Motor neuron (in vitro differentiated cells): Measurements from ENCODE around the gene DHX30. TPM values are rescaled to one million over a fixed set of nuclear protein-coding genes. Genes with fewer than 3 reads are reported as not detected.
"Not testable (repeated sequence)": the region's sequence is repeated elsewhere in the genome, so short reads cannot be mapped to it uniquely, and the experiment has no call there.

Experiments used
- ATAC-seq, 8 experiments: fragments of 200-7000 bp; cut with Tn5 transposase; replicated peaks in 6 of 8; 2 replicates each; pipeline ENCODE4 v1.8.0; 2021; ENCODE audit warnings: mild to moderate bottlenecking in 8 of 8, moderate library complexity in 8 of 8
- H3K27ac ChIP-seq, 2 donors: fragments of 250-450 bp; sonication (Bioruptor Pico); 2 replicates each; pipeline ENCODE4 v1.9.0; 2021; ENCODE audit warnings: antibody characterized with exemption in 2 of 2, mild to moderate bottlenecking in 2 of 2, moderate library complexity in 1 of 2
- H3K4me1 ChIP-seq, 2 donors: fragments of 250-450 bp; sonication (Bioruptor Pico); replicated peaks in 1 of 2; 2 replicates each; pipeline ENCODE4 v1.6.1; 2021; ENCODE audit warnings: antibody characterized with exemption in 2 of 2, mild to moderate bottlenecking in 2 of 2, moderate library complexity in 1 of 2
- H3K4me3 ChIP-seq, 5 donors: fragments of 250-450 bp; sonication (Bioruptor Pico); 2 replicates each; pipeline ENCODE4 v1.9.0; 2021; ENCODE audit warnings: antibody characterized with exemption in 5 of 5, mild to moderate bottlenecking in 5 of 5, moderate library complexity in 4 of 5
- WGBS, 10 experiments: fragments of 450-650 bp; shearing (Covaris generic); methylation state at CpG; one replicate each; pipeline ENCODE4 v1.0.0; 2022; 5-methylcytosine and 5-hydroxymethylcytosine counted together
- in situ Hi-C, 9 experiments: fragments of 400-800 bp; cut with MboI; loops; one replicate each; pipeline ENCODE4 v1.15.0; 2021; ENCODE audit warnings: low sequenced_read_pairs in 9 of 9, low pct_unique_long_range_greater_than_20kb in 2 of 9; ENCODE audit not compliant: unreplicated experiment in 9 of 9
- total RNA-seq, 8 experiments: library from RNA; unstranded; fragments of 300-600 nt; gene quantifications; 2 replicates each; pipeline versions ENCODE4 v1.2.3 to v1.2.4, GENCODE V29; 2022

Gene DHX30
- total RNA-seq, 8 experiments from 2014 or later, result 44.7 to 98.8 (median 56.8) TPM

- H3K4me1 ChIP-seq, result peaks cover 9 to 14% of the 10 kb centered on the region in 2 donors
- 1 to 46% (median 29%) methylated on average over 5 to 30 of the region's 77 CpGs; no CpG with 5 or more reads in 5 of the 10 experiments for WGBS, 10 experiments
- peak overlapping the region; percentile 63 to 91 (median 89) for H3K4me3 ChIP-seq
- in situ Hi-C loops, result loop anchor here in 4 of 9 experiments (25.0 kb wide), 2 partner anchors 162 to 337 kb away; no protein-coding TSS in a partner anchor
- ATAC-seq, result peak; percentile 98 to 99 (median 99)
- H3K27ac ChIP-seq, result peak overlapping the region; percentile 64 to 83
Observed at GRCh38 chr3:47824541-47825473, 21.9 kb downstream of the DHX30 start.

GRCh38 chr3:47825590-47825989, 22.7 kb downstream of the DHX30 start:
- no peak for ATAC-seq
- Histone ChIP-seq H3K4me3 (peak overlapping the region; percentile 63 to 91 (median 89)), H3K27ac (peak overlapping the region in 1 of 2 donors; percentile 83), H3K4me1 (peaks cover 9 to 14% of the 10 kb centered on the region in 2 donors)
- 0 to 50% (median 11%) methylated on average over 1 to 7 of the region's 7 CpGs; no CpG with 5 or more reads in 5 of the 10 experiments for WGBS, 10 experiments
- in situ Hi-C loops, result loop anchor here in 4 of 9 experiments (25.0 kb wide), 2 partner anchors 162 to 337 kb away; no protein-coding TSS in a partner anchor

- not testable (repeated sequence) for H3K4me3 ChIP-seq, H3K4me1 ChIP-seq, H3K27ac ChIP-seq, ATAC-seq
- in situ Hi-C loops, result loop anchor here in 4 of 9 experiments (25.0 kb wide), 2 partner anchors 158 to 333 kb away; no protein-coding TSS in a partner anchor
- 80 to 100% (median 99%) methylated on average over 1 to 9 of the region's 9 CpGs for WGBS, 10 experiments
Observed at GRCh38 chr3:47829482-47829881, 26.5 kb downstream of the DHX30 start.

GRCh38 chr3:47836986-47837385, 34.0 kb downstream of the DHX30 start:
- 0 to 80% (median 67%) methylated on average over 1 to 2 of the region's 7 CpGs; no CpG with 5 or more reads in 7 of the 10 experiments for WGBS, 10 experiments
- ATAC-seq, result peak in 3 of 8 experiments; percentile 41 to 81 (median 68)
- H3K4me1 ChIP-seq, result no peaks in the 10 kb centered on the region
- in situ Hi-C loops, result loop anchor here in 4 of 9 experiments (10.0 to 25.0 kb wide), 3 partner anchors 148 to 325 kb away; no protein-coding TSS in a partner anchor
- no peak overlapping the region for H3K27ac ChIP-seq
- no peak overlapping the region for H3K4me3 ChIP-seq

GRCh38 chr3:47838503-47838902, 35.6 kb downstream of the DHX30 start:
- WGBS, 10 experiments, result 80 to 100% (median 94%) methylated on average over 2 to 4 of the region's 5 CpGs; no CpG with 5 or more reads in 3 of the 10 experiments
- no peak overlapping the region for H3K4me3 ChIP-seq
- no peaks in the 10 kb centered on the region for H3K4me1 ChIP-seq
- H3K27ac ChIP-seq, result no peak overlapping the region
- no peak for ATAC-seq
- in situ Hi-C loops, result loop anchor here in 4 of 9 experiments (10.0 to 25.0 kb wide), 3 partner anchors 146 to 324 kb away; no protein-coding TSS in a partner anchor

GRCh38 chr3:47841786-47842349, 38.9 kb downstream of the DHX30 start:
- Histone ChIP-seq H3K4me3 (no peak overlapping the region), H3K4me1 (no peaks in the 10 kb centered on the region), H3K27ac (no peak overlapping the region)
- in situ Hi-C loops, result loop anchor here in 4 of 9 experiments (25.0 kb wide), 2 partner anchors 145 to 320 kb away; no protein-coding TSS in a partner anchor
- 24 to 100% (median 65%) methylated on average over 1 to 7 of the region's 7 CpGs for WGBS, 10 experiments
- ATAC-seq, result no peak

GRCh38 chr3:47846186-47846879, 43.4 kb downstream of the DHX30 start:
- in situ Hi-C loops, result loop anchor here in 4 of 9 experiments (25.0 kb wide), 2 partner anchors 141 to 316 kb away; no protein-coding TSS in a partner anchor

GRCh38 chr3:47846880-47847248, 43.9 kb downstream of the DHX30 start:
- H3K4me1 ChIP-seq, result no peaks in the 10 kb centered on the region
- no peak for ATAC-seq
- in situ Hi-C loops, result loop anchor here in 4 of 9 experiments (25.0 kb wide), 2 partner anchors 140 to 315 kb away; no protein-coding TSS in a partner anchor
- no peak overlapping the region for H3K27ac ChIP-seq
- WGBS, 10 experiments, result 80 to 100% (median 98%) methylated on average over 1 to 6 of the region's 10 CpGs; no CpG with 5 or more reads in 6 of the 10 experiments
- no peak overlapping the region for H3K4me3 ChIP-seq

More at GRCh38 chr3:47846186-47846879, 43.4 kb downstream of the DHX30 start:
- Histone ChIP-seq H3K4me1 (no peaks in the 10 kb centered on the region), H3K27ac (no peak overlapping the region), H3K4me3 (no peak overlapping the region)
- whole genome bisulfite sequencing, 10 experiments, result 80 to 100% (median 93%) methylated on average over 1 to 12 of the region's 37 CpGs; no CpG with 5 or more reads in 4 of the 10 experiments
- ATAC-seq, result peak in 1 of 8 experiments; percentile 8

- in situ Hi-C loops, result loop anchor here in 4 of 9 experiments (25.0 kb wide), 2 partner anchors 140 to 315 kb away; no protein-coding TSS in a partner anchor
- no peak overlapping the region for H3K27ac ChIP-seq
- no peak overlapping the region for H3K4me3 ChIP-seq
- no peak for ATAC-seq
- 93 to 100% (median 100%) methylated on average over 1 to 3 of the region's 11 CpGs; no CpG with 5 or more reads in 7 of the 10 experiments for WGBS, 10 experiments
- no peaks in the 10 kb centered on the region for H3K4me1 ChIP-seq
Observed at GRCh38 chr3:47847260-47847659, 44.3 kb downstream of the DHX30 start.

GRCh38 chr3:47847801-47848518, 45.0 kb downstream of the DHX30 start:
- ATAC-seq, result peak in 1 of 8 experiments; percentile 2
- H3K4me3 ChIP-seq, result no peak overlapping the region
- WGBS, 10 experiments, result 80 to 100% (median 99%) methylated on average over 1 to 10 of the region's 23 CpGs; no CpG with 5 or more reads in 4 of the 10 experiments
- in situ Hi-C loops, result loop anchor here in 4 of 9 experiments (25.0 kb wide), 2 partner anchors 139 to 314 kb away; no protein-coding TSS in a partner anchor
- H3K4me1 ChIP-seq, result no peaks in the 10 kb centered on the region
- no peak overlapping the region for H3K27ac ChIP-seq

GRCh38 chr3:47848599-47849117, 45.7 kb downstream of the DHX30 start:
- Histone ChIP-seq H3K4me1 (no peaks in the 10 kb centered on the region), H3K4me3 (no peak overlapping the region), H3K27ac (no peak overlapping the region)
- in situ Hi-C loops, result loop anchor here in 4 of 9 experiments (25.0 kb wide), 2 partner anchors 139 to 314 kb away; no protein-coding TSS in a partner anchor
- ATAC-seq, result peak in 3 of 8 experiments; percentile 4 to 12 (median 9)
- WGBS, 10 experiments, result 95 to 100% (median 99%) methylated on average over 1 to 11 of the region's 23 CpGs; no CpG with 5 or more reads in 6 of the 10 experiments
